Mesenchymal stem cell (in vitro differentiated cells and primary cell): Measurements from ENCODE around the gene ZBTB45.
A peak's percentile ranks its signal among the peaks of the same experiment; 100 is the strongest.

Experiments
- DNase-seq: peaks from one replicate; pipeline ENCODE4 v3.0.0-alpha.2; 2013
- H2AFZ ChIP-seq: one replicate; pipeline ENCODE4 v1.6.1; 2013; ENCODE audit warnings: low read depth, mild to moderate bottlenecking, control low read depth, inconsistent platforms, low read length, moderate library complexity
- H2AK5ac ChIP-seq: 2 replicates; pipeline ENCODE4 v1.6.1; 2013; ENCODE audit warnings: low read length, moderate library complexity, mild to moderate bottlenecking, inconsistent platforms; ENCODE audit not compliant: severe bottlenecking
- H2BK120ac ChIP-seq: one replicate; pipeline ENCODE4 v1.6.1; 2013; ENCODE audit warnings: low read depth, mild to moderate bottlenecking, inconsistent platforms, low read length, moderate library complexity
- H2BK12ac ChIP-seq, 2 experiments: one replicate each; pipeline ENCODE4 v1.6.1; 2013; ENCODE audit warnings: inconsistent platforms in 2 of 2, low read length in 2 of 2, mild to moderate bottlenecking in 2 of 2, moderate library complexity in 2 of 2, control low read depth in 1 of 2
- H2BK15ac ChIP-seq: one replicate; pipeline ENCODE4 v1.6.1; 2013; ENCODE audit warnings: mild to moderate bottlenecking, low read depth, inconsistent platforms; ENCODE audit not compliant: poor library complexity, severe bottlenecking
- H2BK5ac ChIP-seq: 2 replicates; pipeline ENCODE4 v1.6.1; 2013; ENCODE audit warnings: low read depth, mild to moderate bottlenecking, low read length, control low read depth, inconsistent platforms; ENCODE audit not compliant: poor library complexity, severe bottlenecking
- H3K14ac ChIP-seq, 2 experiments: one replicate each; pipeline ENCODE4 v1.6.1; 2013; ENCODE audit warnings: inconsistent platforms in 2 of 2, low read length in 2 of 2, control low read depth in 1 of 2, mild to moderate bottlenecking in 1 of 2, moderate library complexity in 1 of 2
- H3K18ac ChIP-seq, 2 experiments: one replicate each; pipeline ENCODE4 v1.6.1; 2013; ENCODE audit warnings: inconsistent platforms in 2 of 2, low read length in 2 of 2, control low read depth in 1 of 2, low read depth in 1 of 2, mild to moderate bottlenecking in 1 of 2
- H3K23ac ChIP-seq, 2 experiments: one replicate each; pipeline ENCODE4 v1.6.1; 2013; ENCODE audit warnings: inconsistent platforms in 2 of 2, low read length in 2 of 2, mild to moderate bottlenecking in 2 of 2, moderate library complexity in 2 of 2, control low read depth in 1 of 2
- H3K27ac ChIP-seq: 2 replicates; pipeline ENCODE4 v1.5.1; 2013; ENCODE audit warnings: mild to moderate bottlenecking, moderate library complexity, low read length, control low read depth, inconsistent platforms; ENCODE audit not compliant: poor library complexity, severe bottlenecking
- H3K27me3 ChIP-seq, 2 experiments: 2 replicates each; pipeline versions ENCODE4 v1.6.1 to v1.7.0; 2013; ENCODE audit warnings: low read length in 2 of 2, mild to moderate bottlenecking in 2 of 2, moderate library complexity in 2 of 2, control low read depth in 1 of 2, inconsistent platforms in 1 of 2; ENCODE audit not compliant: control insufficient read depth in 1 of 2, insufficient read depth in 1 of 2
- H3K36me3 ChIP-seq, 2 experiments: 2 replicates each; pipeline versions ENCODE4 v1.6.1 to v1.7.0; 2013; ENCODE audit warnings: low read length in 2 of 2, control low read depth in 1 of 2, inconsistent platforms in 1 of 2, low read depth in 1 of 2, mild to moderate bottlenecking in 1 of 2; ENCODE audit not compliant: insufficient read depth in 2 of 2, control insufficient read depth in 1 of 2
- H3K4ac ChIP-seq, 2 experiments: one replicate each; pipeline ENCODE4 v1.6.1; 2013; ENCODE audit warnings: inconsistent platforms in 2 of 2, low read length in 2 of 2, mild to moderate bottlenecking in 2 of 2, moderate library complexity in 2 of 2, control low read depth in 1 of 2, low read depth in 1 of 2
- H3K4me1 ChIP-seq: 2 replicates; pipeline ENCODE4 v1.6.1; 2013; ENCODE audit warnings: low read depth, low read length, control low read depth; ENCODE audit not compliant: control insufficient read depth, insufficient read depth
- H3K4me2 ChIP-seq: 2 replicates; pipeline ENCODE4 v1.6.1; 2013; ENCODE audit warnings: low read length, mild to moderate bottlenecking, inconsistent platforms; ENCODE audit not compliant: poor library complexity, severe bottlenecking
- H3K4me3 ChIP-seq, 2 experiments: 2 replicates each; pipeline versions ENCODE4 v1.5.1 to v1.7.0; 2013; ENCODE audit warnings: low read length in 2 of 2, mild to moderate bottlenecking in 2 of 2, control low read depth in 1 of 2, low read depth in 1 of 2; ENCODE audit not compliant: insufficient read depth in 1 of 2
- H3K79me1 ChIP-seq: replicated peaks from 2 replicates; pipeline ENCODE4 v1.6.1; 2013; ENCODE audit warnings: mild to moderate bottlenecking, control low read depth, low read length, inconsistent platforms; ENCODE audit not compliant: poor library complexity, severe bottlenecking
- H3K9ac ChIP-seq: 2 replicates; pipeline ENCODE4 v1.7.0; 2013; ENCODE audit warnings: mild to moderate bottlenecking, low read length, moderate library complexity
- H3K9me3 ChIP-seq: 2 replicates; pipeline ENCODE4 v1.7.0; 2013; ENCODE audit warnings: mild to moderate bottlenecking, low read length; ENCODE audit not compliant: control insufficient read depth
- H4K8ac ChIP-seq: one replicate; pipeline ENCODE4 v1.6.1; 2013; ENCODE audit warnings: inconsistent platforms, mild to moderate bottlenecking, low read length, moderate library complexity
- H4K91ac ChIP-seq: one replicate; pipeline ENCODE4 v1.6.1; 2013; ENCODE audit warnings: mild to moderate bottlenecking, low read length, inconsistent platforms
- WGBS: methylation state at CpG from one replicate; pipeline ENCODE4 v1.1.7; 2013; ENCODE audit warnings: mixed read lengths; 5-methylcytosine and 5-hydroxymethylcytosine counted together

ZBTB45 gene

DNA sequence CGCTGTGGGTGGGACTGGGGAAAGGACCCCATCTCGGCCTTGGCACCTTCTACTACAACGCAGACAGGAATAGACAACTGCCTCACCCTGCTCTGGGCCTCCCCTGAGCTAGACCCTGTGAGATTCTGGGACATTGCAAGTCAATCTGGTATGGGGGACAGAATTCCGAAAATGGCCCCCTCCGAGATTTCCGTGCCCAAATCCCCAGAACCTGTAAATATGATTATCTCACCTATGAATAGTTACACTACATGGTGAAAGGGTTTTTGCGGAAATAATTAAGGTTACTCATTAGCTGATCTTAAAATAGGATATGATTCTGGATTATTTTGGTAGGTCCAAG lies 618 bp upstream of the ZBTB45 start:
- H3K27me3 ChIP-seq, result no peaks in the 10 kb centered on the region
- 3% methylated on average over 4 of the region's 7 CpGs for WGBS

DNA sequence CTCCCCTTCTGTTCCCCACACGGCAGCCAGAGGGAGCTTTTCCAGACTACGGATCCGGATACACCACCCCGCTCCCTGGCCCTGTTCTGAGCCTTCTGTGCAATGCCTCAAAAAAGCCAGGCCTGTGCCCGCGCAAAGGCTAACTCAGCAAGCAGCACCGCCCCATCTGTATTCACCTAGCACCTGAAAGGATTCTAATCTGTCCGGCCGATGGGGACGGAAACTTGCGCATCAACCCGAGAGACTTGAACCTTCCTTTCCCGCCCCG lies 589 bp downstream of the ZBTB45 start:
- Histone ChIP-seq H3K23ac (peak overlapping the region in 1 of 2 experiments; percentile 81), H2BK5ac (peak overlapping the region; percentile 59), H3K36me3 (peaks cover 22 to 30% of the 10 kb centered on the region in 2 experiments), H4K8ac (peak overlapping the region; percentile 93), H2AK5ac (no peak overlapping the region), H2BK15ac (no peak overlapping the region), H3K4me1 (peaks cover 28% of the 10 kb centered on the region), H3K4me3 (peak overlapping the region; percentile 78 to 95), H3K79me1 (peaks cover 25% of the 10 kb centered on the region), H3K27ac (peak overlapping the region; percentile 84), H2BK120ac (peak overlapping the region; percentile 42), H3K9me3 (no peaks in the 10 kb centered on the region), H3K18ac (peak overlapping the region; percentile 79 to 98), H3K4ac (peak overlapping the region; percentile 84 to 92), H3K4me2 (peak overlapping the region; percentile 80), H3K9ac (peak overlapping the region; percentile 98), H3K27me3 (no peaks in the 10 kb centered on the region), H2BK12ac (peak overlapping the region in 1 of 2 experiments; percentile 8), H2AFZ (peak overlapping the region; percentile 83), H4K91ac (peak overlapping the region; percentile 97), H3K14ac (peak overlapping the region in 1 of 2 experiments; percentile 68)
- under 1% methylated on average over 13 of the region's 14 CpGs for WGBS
- peak; percentile 88 for DNase-seq

More for the DNA sequence above, 618 bp upstream of the ZBTB45 start:
- Histone ChIP-seq H2AFZ (peak overlapping the region; percentile 91), H3K18ac (peak overlapping the region; percentile 82 to 98), H2BK12ac (no peak overlapping the region), H3K23ac (no peak overlapping the region), H3K4me1 (peaks cover 22% of the 10 kb centered on the region), H3K4ac (peak overlapping the region; percentile 19 to 76), H3K4me3 (peak overlapping the region; percentile 78 to 95), H3K4me2 (peak overlapping the region; percentile 92), H3K9ac (peak overlapping the region; percentile 98), H4K91ac (peak overlapping the region; percentile 9), H2BK120ac (no peak overlapping the region), H3K9me3 (no peaks in the 10 kb centered on the region), H3K27ac (peak overlapping the region; percentile 84), H4K8ac (peak overlapping the region; percentile 93), H2BK5ac (no peak overlapping the region), H3K14ac (no peak overlapping the region), H2AK5ac (peak overlapping the region; percentile 85), H2BK15ac (no peak overlapping the region), H3K36me3 (peaks cover 20 to 22% of the 10 kb centered on the region in 2 experiments), H3K79me1 (peaks cover 18% of the 10 kb centered on the region)
- no peak for DNase-seq

DNA sequence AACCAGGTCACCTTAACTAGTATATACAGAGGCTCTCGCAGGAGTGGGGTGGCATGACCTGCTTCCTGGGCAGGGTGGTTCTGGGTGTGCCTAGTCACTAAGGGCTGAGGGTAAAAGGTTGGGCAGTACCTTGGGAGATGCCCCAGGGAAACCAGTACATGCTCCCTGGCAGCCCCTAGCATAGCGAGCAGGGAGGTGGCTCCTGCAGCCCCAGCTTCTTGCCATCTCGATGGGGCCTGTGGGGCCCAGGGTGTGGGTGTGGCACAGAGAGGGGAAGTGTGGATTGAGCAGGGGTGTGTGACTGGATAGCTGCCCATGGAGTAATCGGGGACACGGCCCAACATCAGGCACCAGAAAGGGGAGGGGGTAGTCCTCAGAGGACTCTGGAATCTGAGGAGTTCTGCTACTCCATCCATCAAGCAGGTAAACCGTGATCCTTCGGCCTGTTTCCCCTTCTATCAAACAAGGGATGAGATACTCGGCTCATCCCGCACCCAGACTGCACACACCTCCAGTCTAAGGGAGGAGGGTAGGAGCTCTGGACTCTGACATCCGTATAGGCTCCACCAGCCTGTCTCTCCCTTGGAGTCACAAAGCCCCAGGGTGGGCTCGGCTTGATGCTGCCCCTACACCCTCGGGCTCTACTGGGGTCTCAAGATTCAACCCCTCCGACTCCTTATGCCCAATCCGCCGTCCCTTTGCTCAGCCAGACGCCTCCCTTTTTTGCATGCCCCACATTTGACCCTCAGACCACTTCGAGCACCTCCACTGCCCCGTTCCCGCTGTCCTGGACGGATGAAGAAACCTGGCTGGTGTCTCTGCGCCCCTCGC lies 1.1 kb downstream of the ZBTB45 start:
- Histone ChIP-seq H3K18ac (peak overlapping the region; percentile 56 to 98), H2AK5ac (peak overlapping the region; percentile 16), H3K4me2 (peak overlapping the region; percentile 80), H4K8ac (no peak overlapping the region), H3K9ac (peak overlapping the region; percentile 98), H3K9me3 (no peaks in the 10 kb centered on the region), H2BK5ac (no peak overlapping the region), H3K4ac (peak overlapping the region; percentile 84 to 92), H3K27me3 (no peaks in the 10 kb centered on the region), H2BK120ac (no peak overlapping the region), H2BK12ac (peak overlapping the region in 1 of 2 experiments; percentile 25), H3K36me3 (peaks cover 22 to 35% of the 10 kb centered on the region in 2 experiments), H3K4me3 (peak overlapping the region; percentile 78 to 95), H3K79me1 (peaks cover 30% of the 10 kb centered on the region), H4K91ac (no peak overlapping the region), H3K4me1 (peaks cover 29% of the 10 kb centered on the region), H2AFZ (no peak overlapping the region), H3K23ac (peak overlapping the region in 1 of 2 experiments; percentile 57), H2BK15ac (no peak overlapping the region), H3K27ac (peak overlapping the region; percentile 84), H3K14ac (peak overlapping the region in 1 of 2 experiments; percentile 71)
- WGBS, result 19% methylated on average over 17 of the region's 22 CpGs
- no peak for DNase-seq

- H3K4me1 ChIP-seq, result peaks cover 29% of the 10 kb centered on the region
- H3K27ac ChIP-seq, result no peak overlapping the region
- no peak for DNase-seq
- no peak overlapping the region for H3K23ac ChIP-seq
- H2AK5ac ChIP-seq, result no peak overlapping the region
- no peak overlapping the region for H2AFZ ChIP-seq
- H3K27me3 ChIP-seq, result no peaks in the 10 kb centered on the region
- H3K4me2 ChIP-seq, result no peak overlapping the region
- H3K36me3 ChIP-seq, result peaks cover 22 to 48% of the 10 kb centered on the region in 2 experiments
- 97% methylated on average over 62 of the region's 65 CpGs for WGBS
- no peak overlapping the region for H2BK15ac ChIP-seq
- peak overlapping the region in 1 of 2 experiments; percentile 13 for H3K4me3 ChIP-seq
- no peak overlapping the region for H3K14ac ChIP-seq
- H3K18ac ChIP-seq, result no peak overlapping the region
- peak overlapping the region; percentile 52 for H4K91ac ChIP-seq
- peaks cover 38% of the 10 kb centered on the region for H3K79me1 ChIP-seq
- H2BK120ac ChIP-seq, result no peak overlapping the region
- H3K9ac ChIP-seq, result peak overlapping the region; percentile 98
- no peak overlapping the region for H4K8ac ChIP-seq
- no peak overlapping the region for H3K4ac ChIP-seq
- H3K9me3 ChIP-seq, result no peaks in the 10 kb centered on the region
- no peak overlapping the region for H2BK12ac ChIP-seq
- H2BK5ac ChIP-seq, result no peak overlapping the region
Measured at GRCh38 chr19:58516964-58517833, 2.4 kb downstream of the ZBTB45 start.
